Tibial nerve (tissue), 4 donors: ENCODE results near the gene LRRC4C.

Experiments
- CTCF ChIP-seq, 5 experiments: fragments of 200-600 bp in 3 of 5; fragments of 450-650 bp in 2 of 5; sonication (generic) in 3 of 5; IDR thresholded peaks; one replicate each; pipeline ENCODE4 v1.5.1; 2016 to 2019; ENCODE audit warnings: antibody characterized with exemption in 5 of 5, mild to moderate bottlenecking in 3 of 5, moderate library complexity in 2 of 5
- EP300 ChIP-seq, 2 donors: sonication (generic); formaldehyde crosslinking; IDR thresholded peaks; one replicate each; pipeline ENCODE4 v1.6.1; 2017; ENCODE audit warnings: antibody characterized with exemption in 2 of 2, mild to moderate bottlenecking in 1 of 2
- POLR2A ChIP-seq, 2 donors: fragments of 450-650 bp; IDR thresholded peaks; one replicate each; pipeline ENCODE4 v1.6.1; 2017; ENCODE audit warnings: antibody characterized with exemption in 2 of 2, mild to moderate bottlenecking in 2 of 2, moderate library complexity in 2 of 2

GRCh38 chr11:41346042-41346441, 113.4 kb downstream of the LRRC4C start:
- no peak for TF ChIP-seq CTCF (IDR thresholded peaks at IDR 0.05)
- TF ChIP-seq POLR2A (IDR thresholded peaks at IDR 0.05): no peak
- TF ChIP-seq EP300 (IDR thresholded peaks at IDR 0.05): no peak
